Adipocyte (in vitro differentiated cells): ENCODE measurements around the gene IP6K1.
"Not testable (repeated sequence)": the region's sequence is repeated elsewhere in the genome, so short reads cannot be mapped to it uniquely, and the experiment has no call there.

Experiments
- DNase-seq: peaks from one replicate; pipeline ENCODE4 v3.0.0-alpha.2; 2015; ENCODE audit warnings: low read depth
- H3K27me3 ChIP-seq: replicated peaks from 2 replicates; pipeline ENCODE4 v1.7.0; 2013; ENCODE audit warnings: mild to moderate bottlenecking, low read length, moderate library complexity; ENCODE audit not compliant: control insufficient read depth, insufficient read depth
- H3K36me3 ChIP-seq: 2 replicates; pipeline ENCODE4 v1.7.0; 2013; ENCODE audit warnings: low read length, mild to moderate bottlenecking, moderate library complexity; ENCODE audit not compliant: control insufficient read depth, insufficient read depth, severe bottlenecking
- H3K4me1 ChIP-seq: 2 replicates; pipeline ENCODE4 v1.7.0; 2013; ENCODE audit warnings: mild to moderate bottlenecking, low read length, moderate library complexity; ENCODE audit not compliant: control insufficient read depth, insufficient read depth
- H3K4me3 ChIP-seq: 2 replicates; pipeline ENCODE4 v1.7.0; 2013; ENCODE audit warnings: mild to moderate bottlenecking, low read length, moderate library complexity
- H3K9ac ChIP-seq: 2 replicates; pipeline ENCODE4 v1.7.0; 2013; ENCODE audit warnings: mild to moderate bottlenecking, low read length, moderate library complexity
- H3K9me3 ChIP-seq: 2 replicates; pipeline ENCODE4 v1.7.0; 2013; ENCODE audit warnings: mild to moderate bottlenecking, low read length, moderate library complexity; ENCODE audit not compliant: control insufficient read depth

IP6K1 gene

DNA sequence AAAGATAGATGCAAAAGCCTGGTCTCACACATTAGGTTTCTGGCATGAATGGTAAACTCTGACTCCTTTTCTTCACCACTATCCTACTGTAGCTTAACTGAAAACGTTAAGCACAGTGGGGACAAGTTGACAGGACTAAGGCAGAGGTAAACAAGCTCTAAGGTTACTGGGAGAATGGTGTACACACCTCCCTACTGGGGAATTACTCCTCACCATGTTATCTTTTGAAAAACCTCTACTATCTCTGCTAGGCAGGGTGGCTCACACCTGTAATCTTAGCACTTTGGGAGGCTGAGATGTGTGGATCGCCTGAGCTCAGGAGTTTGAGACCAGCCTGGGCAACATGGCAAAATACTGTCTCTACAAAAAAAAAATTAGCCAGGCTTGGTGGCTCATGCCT, 29.1 kb downstream of the IP6K1 start:
- Histone ChIP-seq H3K9ac (no peak overlapping the region), H3K9me3 (no peaks in the 10 kb centered on the region), H3K4me1 (peaks cover 8% of the 10 kb centered on the region), H3K36me3 (no peaks in the 10 kb centered on the region), H3K27me3 (no peaks in the 10 kb centered on the region), H3K4me3 (no peak overlapping the region)
- no peak for DNase-seq

DNA sequence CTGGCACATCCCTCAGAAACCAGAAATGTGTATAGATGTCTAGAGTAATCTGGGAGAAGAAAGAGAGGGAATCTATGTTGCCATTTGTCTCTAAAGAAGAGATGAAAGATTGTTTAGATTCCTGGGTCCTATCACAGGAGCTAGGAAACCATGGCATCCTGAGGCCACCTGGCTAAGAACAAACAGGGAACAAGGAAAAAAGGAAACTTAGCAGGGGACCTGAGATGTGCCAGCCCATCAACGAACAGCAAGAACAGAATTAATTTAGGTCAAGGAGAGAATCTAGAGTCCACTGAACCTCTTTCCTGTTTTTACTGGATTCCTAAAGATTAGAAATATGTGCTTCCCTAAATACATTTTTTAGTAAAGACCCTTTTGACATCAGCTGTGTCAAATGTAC, 30.3 kb downstream of the IP6K1 start:
- no peaks in the 10 kb centered on the region for H3K9me3 ChIP-seq
- no peak overlapping the region for H3K9ac ChIP-seq
- no peak for DNase-seq
- H3K27me3 ChIP-seq, result no peaks in the 10 kb centered on the region
- H3K4me1 ChIP-seq, result peaks cover 6% of the 10 kb centered on the region
- H3K36me3 ChIP-seq, result no peaks in the 10 kb centered on the region
- H3K4me3 ChIP-seq, result no peak overlapping the region

DNA sequence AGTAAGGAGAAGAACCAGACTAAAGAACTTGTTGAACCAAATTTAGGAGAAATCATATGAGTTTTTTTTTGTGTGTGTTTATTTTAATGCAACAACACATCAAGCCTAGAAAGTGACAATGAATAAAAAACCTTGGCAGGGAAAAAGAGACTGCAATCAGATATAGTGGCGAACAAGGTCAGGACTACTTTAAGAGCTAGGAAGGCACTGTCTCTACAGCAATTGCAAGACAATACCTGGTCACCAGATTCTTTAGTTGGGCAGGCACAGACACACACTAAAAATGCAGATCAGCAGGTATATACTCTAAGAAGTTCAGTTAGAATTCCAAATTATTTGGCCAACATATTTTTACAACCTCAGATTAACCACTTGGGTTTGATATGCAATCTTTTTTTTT, 31.8 kb downstream of the IP6K1 start:
- Histone ChIP-seq H3K9me3 (no peaks in the 10 kb centered on the region), H3K9ac (no peak overlapping the region), H3K27me3 (no peaks in the 10 kb centered on the region), H3K36me3 (no peaks in the 10 kb centered on the region), H3K4me3 (no peak overlapping the region), H3K4me1 (peaks cover 6% of the 10 kb centered on the region)
- no peak for DNase-seq

DNA sequence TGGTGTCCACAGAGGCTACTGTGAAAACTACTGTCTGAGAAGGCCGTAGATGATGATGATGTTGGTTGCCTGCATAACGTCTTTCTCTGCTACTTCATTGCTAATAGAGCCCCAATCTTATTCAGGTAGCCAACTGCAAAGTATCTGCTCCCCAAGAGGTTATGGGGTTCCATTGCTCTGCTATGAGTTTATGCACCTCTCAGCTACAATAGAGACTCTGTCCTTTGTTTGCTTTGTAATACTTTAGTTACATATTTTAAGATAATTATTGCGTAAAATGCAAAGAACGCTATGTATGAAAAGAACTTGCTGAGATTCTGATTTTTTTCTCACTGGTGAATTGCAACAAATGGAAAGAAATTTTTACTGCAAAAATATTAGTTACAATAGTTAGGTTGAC, 34.8 kb downstream of the IP6K1 start:
- no peaks in the 10 kb centered on the region for H3K4me1 ChIP-seq
- H3K36me3 ChIP-seq, result peaks cover 8% of the 10 kb centered on the region
- H3K4me3 ChIP-seq, result no peak overlapping the region
- no peaks in the 10 kb centered on the region for H3K9me3 ChIP-seq
- no peaks in the 10 kb centered on the region for H3K27me3 ChIP-seq
- no peak overlapping the region for H3K9ac ChIP-seq
- DNase-seq, result peak; percentile 11

DNA sequence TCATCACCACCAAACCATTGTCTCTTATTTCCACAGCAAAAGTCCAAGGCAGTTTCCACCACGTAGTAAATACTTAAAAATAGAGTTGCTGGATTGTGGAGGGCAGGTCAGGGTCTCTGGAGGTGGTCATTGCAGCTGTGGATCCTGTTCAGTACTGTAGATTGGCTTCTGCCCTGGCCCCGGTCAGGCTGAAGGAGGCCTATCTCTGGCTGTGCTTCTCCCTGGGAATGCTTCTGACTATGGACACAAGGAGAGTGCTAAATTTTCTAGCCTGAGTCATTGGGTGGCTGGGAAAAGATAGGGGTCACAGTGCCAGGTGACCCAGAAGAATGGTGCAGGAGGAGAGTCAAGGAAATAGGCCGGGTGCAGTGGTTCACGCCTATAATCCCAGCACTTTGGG, 36.3 kb downstream of the IP6K1 start:
- Histone ChIP-seq H3K4me1 (no peaks in the 10 kb centered on the region), H3K9me3 (no peaks in the 10 kb centered on the region), H3K9ac (no peak overlapping the region), H3K36me3 (peaks cover 12% of the 10 kb centered on the region), H3K4me3 (no peak overlapping the region), H3K27me3 (no peaks in the 10 kb centered on the region)
- no peak for DNase-seq

DNA sequence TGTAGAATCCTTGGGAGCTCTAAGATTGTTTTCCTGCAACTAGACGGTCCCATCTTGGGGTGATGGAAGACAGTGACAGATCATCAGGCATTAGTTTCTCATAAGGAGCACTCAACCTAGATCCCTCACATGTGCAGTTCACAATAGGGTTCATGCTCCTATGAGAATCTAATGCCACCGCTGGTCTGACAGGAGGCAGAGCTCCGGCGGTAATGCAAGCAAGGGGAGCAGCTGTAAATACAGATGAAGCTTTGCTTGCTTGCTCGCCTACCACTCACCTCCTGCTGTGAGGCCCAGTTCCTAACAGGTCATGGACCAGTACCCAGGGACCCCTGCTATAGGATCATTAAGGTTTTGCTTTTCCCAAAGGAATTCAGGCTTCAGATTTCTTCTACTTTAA, 37.5 kb downstream of the IP6K1 start:
- H3K9me3 ChIP-seq, DNase-seq: not testable (repeated sequence)

DNA sequence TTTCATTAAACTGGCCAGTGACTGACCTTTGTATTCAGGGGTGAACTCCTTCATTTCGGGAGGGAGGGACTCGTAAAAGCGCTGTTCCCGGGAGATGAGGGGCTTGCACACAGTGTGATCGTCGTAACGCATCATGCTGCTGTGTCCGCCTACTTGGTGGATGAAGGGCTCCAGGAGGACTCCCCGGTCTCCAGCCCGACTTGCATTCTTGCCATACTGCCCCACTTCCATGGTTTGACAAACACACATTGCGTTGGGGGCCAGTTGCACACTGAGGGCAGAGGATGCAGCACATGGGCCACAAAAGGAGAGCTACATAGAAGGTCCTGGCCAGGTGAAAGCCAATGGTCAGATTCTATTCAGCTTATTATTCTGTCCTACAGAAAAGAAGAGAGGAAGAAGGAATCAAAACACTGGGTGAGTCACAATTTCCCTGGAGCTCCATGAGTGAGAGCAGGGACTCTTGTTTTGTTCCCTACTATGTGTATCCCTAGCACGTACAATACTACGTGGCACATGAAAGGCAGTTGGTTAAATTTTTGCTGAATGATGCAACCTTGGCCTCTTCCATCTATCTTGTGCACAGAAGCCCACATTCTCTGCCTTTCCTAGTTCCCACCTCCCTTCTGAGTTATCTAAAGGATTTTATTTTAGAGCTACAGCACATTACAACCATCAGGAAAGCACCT, 38.4 kb downstream of the IP6K1 start:
- Histone ChIP-seq H3K4me1 (no peaks in the 10 kb centered on the region), H3K36me3 (peaks cover 12% of the 10 kb centered on the region), H3K27me3 (no peaks in the 10 kb centered on the region), H3K4me3 (no peak overlapping the region), H3K9ac (no peak overlapping the region), H3K9me3 (no peaks in the 10 kb centered on the region)
- DNase-seq, result no peak

More for the DNA sequence above, 37.5 kb downstream of the IP6K1 start:
- not testable (repeated sequence) for H3K27me3 ChIP-seq, H3K4me3 ChIP-seq, H3K9ac ChIP-seq, H3K4me1 ChIP-seq
- peaks cover 12% of the 10 kb centered on the region for H3K36me3 ChIP-seq

DNA sequence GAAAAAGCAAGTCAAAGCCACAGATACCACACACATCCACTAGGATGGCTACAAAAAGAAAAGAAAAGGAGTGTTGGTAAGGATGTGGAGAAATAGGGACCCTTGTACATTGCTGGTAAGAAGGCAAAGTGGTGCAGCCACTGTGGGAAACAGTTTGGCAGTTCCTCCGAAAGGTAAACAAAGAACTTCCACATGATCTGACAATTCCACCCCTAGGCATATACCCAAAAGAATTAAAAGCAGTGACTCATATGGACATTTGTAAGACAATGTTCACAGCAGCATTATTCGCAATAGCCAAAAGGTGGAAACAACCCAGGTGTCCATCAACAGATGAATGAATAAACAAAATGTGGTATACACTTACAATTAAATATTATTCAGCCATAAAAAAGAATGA, 40.4 kb downstream of the IP6K1 start:
- H3K9ac ChIP-seq, result no peak overlapping the region
- H3K27me3 ChIP-seq, result no peaks in the 10 kb centered on the region
- DNase-seq, result peak; percentile 49
- no peak overlapping the region for H3K4me3 ChIP-seq
- peaks cover 21% of the 10 kb centered on the region for H3K36me3 ChIP-seq
- H3K4me1 ChIP-seq, result no peaks in the 10 kb centered on the region
- no peaks in the 10 kb centered on the region for H3K9me3 ChIP-seq

DNA sequence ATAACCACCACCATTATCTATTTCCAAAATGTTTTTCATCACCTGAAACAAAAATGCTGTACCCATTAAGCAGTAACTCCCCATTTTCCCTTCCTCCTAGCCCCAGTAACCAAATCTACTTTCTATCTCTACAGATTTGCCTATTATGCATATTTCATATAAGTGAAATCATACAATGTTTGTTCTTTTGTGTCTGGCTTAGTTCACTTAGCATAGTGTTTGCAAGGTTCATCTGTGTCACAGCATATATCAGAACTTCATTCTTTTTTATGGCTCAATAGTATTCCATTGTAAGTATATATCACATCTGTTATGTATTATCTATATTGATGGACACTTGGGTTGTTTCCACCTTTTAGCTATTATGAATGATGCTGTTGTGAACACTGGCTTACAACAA, 45.9 kb downstream of the IP6K1 start:
- no peak overlapping the region for H3K4me3 ChIP-seq
- no peak for DNase-seq
- H3K36me3 ChIP-seq, result peaks cover 39% of the 10 kb centered on the region
- H3K9ac ChIP-seq, result no peak overlapping the region
- H3K4me1 ChIP-seq, result no peaks in the 10 kb centered on the region
- no peaks in the 10 kb centered on the region for H3K9me3 ChIP-seq
- no peaks in the 10 kb centered on the region for H3K27me3 ChIP-seq

DNA sequence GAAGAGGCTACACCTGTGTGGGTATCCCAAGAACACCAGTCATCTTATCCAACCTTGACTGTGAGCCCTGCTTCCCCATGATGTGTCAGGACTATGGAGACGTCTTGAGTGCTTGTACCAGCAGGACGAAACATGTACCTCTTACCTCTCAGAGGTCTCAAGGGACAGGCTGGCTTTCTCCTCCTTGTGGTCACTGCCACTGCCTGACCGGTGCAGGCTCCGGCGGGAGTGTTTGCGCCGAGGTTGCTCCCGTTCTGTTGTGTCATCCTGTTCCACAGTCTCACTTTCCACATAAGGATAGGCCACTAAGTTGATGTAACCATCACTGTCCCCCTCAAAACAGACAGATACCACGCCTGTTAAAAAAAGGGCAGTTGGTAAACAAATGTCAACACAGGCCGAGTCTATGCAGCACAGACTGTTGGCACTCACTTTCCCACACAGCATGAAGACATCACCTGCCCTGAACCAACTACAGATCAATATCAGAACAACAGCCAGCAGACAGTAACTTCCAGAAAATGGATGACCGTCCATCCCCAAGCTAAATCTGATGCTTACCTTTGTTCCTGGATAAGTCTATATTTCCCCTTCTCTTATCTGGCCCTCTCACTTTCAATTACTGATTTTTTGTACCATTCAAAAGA, 48.2 kb downstream of the IP6K1 start:
- H3K27me3 ChIP-seq, result no peaks in the 10 kb centered on the region
- H3K4me1 ChIP-seq, result peaks cover 7% of the 10 kb centered on the region
- no peak overlapping the region for H3K9ac ChIP-seq
- no peak overlapping the region for H3K4me3 ChIP-seq
- DNase-seq, result no peak
- H3K9me3 ChIP-seq, result no peaks in the 10 kb centered on the region
- peaks cover 50% of the 10 kb centered on the region for H3K36me3 ChIP-seq

DNA sequence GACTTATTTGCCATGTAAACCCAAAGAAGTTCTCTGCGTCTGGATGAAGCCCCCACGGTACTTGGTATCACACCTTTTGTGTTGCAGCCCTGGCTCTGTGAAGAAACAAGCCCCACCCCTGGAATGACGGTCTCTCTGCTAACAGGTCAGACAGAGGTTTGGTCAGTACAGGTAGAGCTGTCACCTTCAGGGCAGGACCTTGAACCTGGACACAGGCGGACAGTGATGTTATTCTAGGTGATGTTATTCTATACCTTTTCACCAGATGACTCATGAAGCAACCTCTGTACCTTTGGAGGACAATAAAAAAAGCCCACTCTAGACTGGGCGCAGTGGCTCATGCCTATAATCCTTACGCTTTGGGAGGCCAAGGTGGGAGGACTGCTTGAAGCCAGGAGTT, 51.6 kb downstream of the IP6K1 start:
- peaks cover 65% of the 10 kb centered on the region for H3K36me3 ChIP-seq

DNA sequence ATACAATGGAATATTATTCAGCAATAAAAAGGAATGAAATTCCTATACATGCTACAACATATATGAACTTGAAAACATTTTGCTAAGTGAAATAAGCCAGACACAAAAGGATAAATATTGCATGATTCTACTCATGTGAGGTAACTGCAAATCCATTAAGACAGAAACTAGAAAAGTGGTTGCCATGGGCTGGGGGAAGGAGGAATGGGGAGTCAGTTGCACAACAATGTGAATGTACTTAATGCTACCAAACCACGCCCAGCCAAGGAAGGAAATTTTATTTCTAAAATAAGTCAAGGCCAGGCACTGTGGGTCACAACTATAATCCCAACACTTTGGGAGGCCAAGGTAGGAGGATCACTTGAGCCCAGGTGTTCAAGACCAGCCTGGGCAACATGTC, 52.8 kb downstream of the IP6K1 start:
- H3K4me3 ChIP-seq, result no peak overlapping the region
- H3K27me3 ChIP-seq, result no peaks in the 10 kb centered on the region
- DNase-seq, result peak; percentile 40
- H3K36me3 ChIP-seq, result peaks cover 66% of the 10 kb centered on the region
- no peaks in the 10 kb centered on the region for H3K9me3 ChIP-seq
- H3K9ac ChIP-seq, result no peak overlapping the region
- H3K4me1 ChIP-seq, result peaks cover 8% of the 10 kb centered on the region

More for the DNA sequence above, 51.6 kb downstream of the IP6K1 start:
- Histone ChIP-seq H3K9ac (no peak overlapping the region), H3K9me3 (no peaks in the 10 kb centered on the region), H3K27me3 (no peaks in the 10 kb centered on the region), H3K4me1 (peaks cover 8% of the 10 kb centered on the region), H3K4me3 (no peak overlapping the region)
- no peak for DNase-seq
